Measurements from ENCODE around the gene TNS3.

DNA sequence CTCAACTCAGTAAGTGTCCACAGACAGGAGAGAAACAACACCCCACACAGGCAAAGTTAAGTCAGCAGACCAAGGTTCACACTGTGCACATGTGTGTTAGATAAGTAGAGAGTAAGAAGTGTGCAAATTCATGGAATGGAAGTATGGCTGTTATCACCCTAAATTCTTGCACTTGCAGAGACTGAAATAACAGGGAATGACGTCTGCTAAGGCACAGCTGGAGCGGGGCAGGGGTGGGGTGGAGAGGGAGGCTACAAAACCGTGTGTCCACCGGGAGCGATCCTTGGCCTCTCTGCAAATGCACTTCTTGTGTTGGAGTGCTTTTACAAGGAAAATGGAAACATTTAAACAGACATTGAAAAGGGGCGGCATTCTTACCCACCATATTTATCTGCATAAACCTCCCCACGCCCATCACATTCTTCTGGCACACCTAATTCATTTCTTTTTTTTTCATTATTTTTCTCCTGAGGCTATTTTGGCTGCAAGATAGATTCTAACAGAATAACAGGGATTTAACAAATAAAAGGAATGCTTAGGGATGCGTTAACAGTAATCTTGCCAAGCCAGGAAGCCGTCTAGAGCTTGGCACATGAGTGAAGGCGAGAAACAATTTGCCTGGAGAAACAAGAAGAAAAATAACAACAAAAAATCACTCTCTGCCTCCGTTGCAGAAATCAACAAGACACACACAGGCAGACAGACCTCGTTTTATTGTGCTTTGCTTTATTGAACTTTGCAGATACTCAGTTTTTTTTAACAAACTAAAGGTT, 30.1 kb downstream of the TNS3 start:
- TF ChIP-seq EZH2 (IDR thresholded peaks at IDR 0.05), result no peak
- TF ChIP-seq POLR2AphosphoS5 (IDR thresholded peaks at IDR 0.05; ENCODE audit: borderline replicate concordance, low read depth, low read length), result no peak
